NCI-H1417 (cell line): ENCODE results near the gene RAPSN.

ENCODE experiments used
- DNase-seq, 3 experiments: peaks; one replicate each; lab custom pipeline; 2025; lab: John Stamatoyannopoulos, UW

RAPSN gene

GRCh38 chr11:47434011-47434786 lies 14.7 kb downstream of the RAPSN start:
- no peak for DNase-seq

DNA sequence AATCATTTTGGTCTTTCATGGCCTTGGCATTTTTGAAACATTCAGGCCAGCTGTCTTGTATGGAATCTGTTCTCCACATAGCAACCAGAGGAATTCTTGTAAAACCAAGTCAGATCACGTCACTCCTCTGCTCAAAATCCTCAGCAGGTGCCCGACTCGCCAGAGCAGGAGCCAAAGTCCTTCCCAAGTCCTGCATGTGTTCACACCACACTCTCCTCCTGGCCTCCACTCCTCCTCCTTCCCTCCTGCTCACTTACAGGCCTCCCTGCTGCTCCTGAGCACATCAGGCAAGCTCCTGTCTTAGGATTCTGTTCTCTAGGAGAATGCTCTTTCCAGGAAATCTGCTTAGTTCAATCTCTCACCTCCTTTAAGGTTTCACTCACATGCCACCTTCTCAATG lies 15.8 kb downstream of the RAPSN start:
- no peak for DNase-seq

DNA sequence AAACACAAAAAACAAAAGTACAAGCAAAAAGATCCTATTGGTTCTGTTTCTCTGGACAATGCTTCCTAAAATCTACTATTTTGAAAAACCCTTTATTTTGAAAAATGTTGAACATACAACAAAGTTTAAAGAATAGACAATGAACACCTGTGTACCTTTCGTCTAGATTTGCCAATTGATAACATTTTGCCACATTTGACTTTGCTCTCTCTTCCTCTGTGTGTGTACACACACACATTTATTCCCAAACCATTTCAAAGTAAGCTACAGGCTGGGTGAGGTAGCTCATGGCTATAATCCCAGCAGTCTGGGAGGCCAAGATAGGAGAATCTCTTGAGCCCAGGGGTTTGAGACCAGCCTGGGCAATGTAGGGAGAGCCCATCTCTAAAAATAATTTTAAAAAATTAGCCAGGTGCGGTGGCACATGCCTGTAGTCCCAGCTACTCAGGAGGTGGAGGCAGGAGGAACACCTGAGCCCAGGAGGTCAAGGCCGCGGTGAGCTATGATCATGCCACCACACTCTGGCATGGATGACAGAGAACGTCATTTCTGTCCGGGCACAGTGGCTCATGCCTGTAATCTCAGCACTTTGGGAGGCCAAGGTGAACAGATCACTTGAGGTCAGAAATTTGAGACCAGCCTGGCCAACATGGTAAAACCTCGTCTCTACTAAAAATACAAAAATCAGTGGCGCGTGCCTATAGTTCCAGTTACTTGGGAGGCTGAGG lies 17.4 kb downstream of the RAPSN start:
- no peak for DNase-seq

- DNase-seq = no peak
Measured at GRCh38 chr11:47430524-47430923, 18.4 kb downstream of the RAPSN start.

DNA sequence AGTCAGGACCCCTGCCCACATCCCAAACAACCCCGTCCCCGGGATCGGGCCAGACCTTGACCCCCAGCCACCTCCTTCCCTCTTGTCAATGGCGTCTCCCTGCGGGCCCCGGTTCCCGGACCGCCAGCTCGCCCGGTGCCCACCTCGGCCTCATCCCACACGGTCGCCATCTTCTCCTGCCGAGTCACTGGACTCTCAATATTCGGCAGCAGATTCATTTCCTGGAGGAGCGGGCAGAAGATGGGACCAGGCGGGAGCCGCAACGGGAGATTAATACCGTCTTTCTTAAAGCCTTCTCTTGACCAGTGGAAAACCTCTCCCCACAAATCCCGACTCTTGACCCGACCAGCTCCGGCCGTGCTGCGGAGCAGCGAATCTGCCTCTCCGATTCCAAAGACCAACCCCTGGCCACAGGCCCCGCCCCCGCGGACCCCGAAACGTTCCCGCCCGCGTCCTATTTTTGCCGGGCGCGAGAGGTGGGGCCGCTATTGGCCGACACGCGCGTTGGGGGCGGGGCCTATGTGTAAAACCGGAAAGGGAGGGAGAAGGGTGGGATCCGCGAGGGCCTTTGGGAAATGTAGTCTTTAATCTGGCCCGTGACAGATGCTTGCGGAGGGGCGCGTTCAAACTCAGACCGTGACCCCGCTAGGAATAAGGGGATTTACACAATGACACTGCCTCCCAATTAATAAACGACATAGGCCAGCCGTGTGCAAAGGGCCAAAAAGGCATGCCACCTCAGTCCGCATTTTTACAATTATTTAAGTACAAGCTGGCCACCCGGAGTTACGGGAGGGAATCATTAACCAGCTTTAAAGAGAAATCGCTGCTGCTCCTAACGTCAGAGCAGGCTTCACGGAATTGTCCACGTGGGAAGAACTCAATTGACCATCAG lies 22.6 kb downstream of the RAPSN start, which contains the start of gene PSMC3:
Gene PSMC3 (minus strand): TSS at position 378 of the 895 bp plus-strand sequence. CDS start 160 bp downstream, at position 218.
- peak; percentile 97 to 99 (median 99) for DNase-seq

GRCh38 chr11:47425611-47426010 lies 23.3 kb downstream of the RAPSN start:
- no peak for DNase-seq

DNA sequence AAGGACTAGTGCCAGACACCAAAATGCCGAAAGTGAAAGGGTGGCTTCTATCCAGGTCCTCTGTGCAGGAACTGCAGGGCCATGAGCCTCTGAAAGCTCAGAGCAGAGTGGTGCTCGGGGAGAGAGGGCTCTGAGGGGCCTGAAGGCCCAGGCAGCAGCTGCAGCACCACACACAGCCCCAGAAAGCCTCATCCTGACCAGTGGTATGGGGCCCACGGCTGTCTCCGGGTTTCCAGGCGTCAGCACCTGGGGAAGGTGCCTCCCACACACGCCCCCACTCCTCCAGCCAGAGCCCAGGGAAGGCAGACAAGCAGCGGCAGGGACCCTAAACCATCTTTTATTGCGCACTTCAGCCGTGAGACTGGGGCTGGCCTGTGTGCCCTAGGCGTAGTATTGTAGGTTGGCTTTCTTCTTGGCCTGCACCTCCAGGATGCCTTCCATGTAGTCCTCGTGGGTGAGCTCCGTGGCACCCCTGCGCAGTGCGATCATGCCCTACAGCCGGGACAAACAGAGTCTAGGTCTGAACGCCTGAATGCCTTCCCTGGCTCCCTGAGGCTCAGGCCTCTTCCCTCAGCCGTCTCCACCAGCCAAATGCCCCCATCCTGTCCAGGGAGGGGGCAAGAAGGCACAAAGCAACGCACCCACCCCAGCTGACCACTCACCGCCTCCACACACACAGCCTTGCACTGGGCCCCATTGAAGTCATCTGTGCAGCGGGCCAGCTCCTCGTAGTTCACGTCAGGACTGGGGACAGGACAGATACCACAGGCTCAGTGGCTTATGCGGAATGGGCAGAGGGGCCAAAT lies 30.3 kb downstream of the RAPSN start:
- DNase-seq = no peak

GRCh38 chr11:47417712-47418111 lies 31.2 kb downstream of the RAPSN start:
- no peak for DNase-seq

GRCh38 chr11:47415949-47416472 lies 32.9 kb downstream of the RAPSN start:
- DNase-seq = no peak

DNA sequence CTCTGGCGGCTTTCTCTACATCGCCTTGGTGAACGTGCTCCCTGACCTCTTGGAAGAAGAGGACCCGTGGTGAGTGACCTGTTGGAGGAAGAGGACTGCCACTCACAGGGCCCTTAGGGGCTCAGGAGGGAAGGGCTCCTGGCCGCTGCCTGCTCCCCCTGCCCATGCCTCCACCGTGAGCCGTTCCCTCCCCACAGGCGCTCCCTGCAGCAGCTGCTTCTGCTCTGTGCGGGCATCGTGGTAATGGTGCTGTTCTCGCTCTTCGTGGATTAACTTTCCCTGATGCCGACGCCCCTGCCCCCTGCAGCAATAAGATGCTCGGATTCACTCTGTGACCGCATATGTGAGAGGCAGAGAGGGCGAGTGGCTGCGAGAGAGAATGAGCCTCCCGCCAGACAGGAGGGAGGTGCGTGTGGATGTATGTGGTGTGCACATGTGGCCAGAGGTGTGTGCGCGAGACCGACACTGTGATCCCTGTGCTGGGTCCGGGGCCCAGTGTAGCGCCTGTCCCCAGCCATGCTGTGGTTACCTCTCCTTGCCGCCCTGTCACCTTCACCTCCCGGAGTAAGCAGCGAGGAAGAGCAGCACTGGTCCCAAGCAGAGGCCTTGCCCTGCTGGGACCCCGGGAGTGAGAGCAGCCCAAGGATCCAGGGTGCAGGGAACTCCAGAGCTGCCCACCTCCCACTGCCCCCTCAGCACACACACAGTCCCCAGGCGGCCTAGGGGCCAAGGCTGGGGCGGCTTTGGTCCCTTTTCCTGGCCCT lies 33.7 kb downstream of the RAPSN start:
- DNase-seq = no peak

DNA sequence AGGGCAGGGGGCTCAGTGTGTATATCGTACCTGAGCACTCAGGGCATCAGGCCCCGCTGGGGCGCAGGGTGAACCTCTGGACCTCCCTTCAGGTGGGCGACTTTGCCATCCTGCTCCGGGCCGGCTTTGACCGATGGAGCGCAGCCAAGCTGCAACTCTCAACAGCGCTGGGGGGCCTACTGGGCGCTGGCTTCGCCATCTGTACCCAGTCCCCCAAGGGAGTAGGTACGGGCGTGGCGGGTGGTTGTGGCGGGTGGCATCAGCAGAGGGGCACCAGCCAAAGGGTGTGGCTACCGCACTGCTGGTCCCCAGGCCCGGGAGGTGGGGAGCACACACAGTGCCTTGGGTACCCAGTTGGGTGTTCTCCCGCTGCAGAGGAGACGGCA lies 34.3 kb downstream of the RAPSN start:
- no peak for DNase-seq

- no peak for DNase-seq
Measured at GRCh38 chr11:47413908-47414684, 34.8 kb downstream of the RAPSN start.

GRCh38 chr11:47413351-47413750 lies 35.6 kb downstream of the RAPSN start:
- no peak for DNase-seq

- DNase-seq = no peak
Measured at GRCh38 chr11:47411884-47412746, 36.8 kb downstream of the RAPSN start.

- DNase-seq = no peak
Measured at GRCh38 chr11:47410370-47411264, 38.3 kb downstream of the RAPSN start.

- peak in 2 of 3 experiments; percentile 66 to 71 for DNase-seq
Measured at GRCh38 chr11:47409440-47410369, 39.2 kb downstream of the RAPSN start.
